22Rv1 (cell line): Measurements from ENCODE around the gene NEK11.
A peak's percentile ranks its signal among the peaks of the same experiment; 100 is the strongest.

ENCODE experiments used
- H3K27ac ChIP-seq: fragments of 450-650 bp; 2 replicates; pipeline ENCODE4 v1.5.1; 2017
- ZFX ChIP-seq: fragments of 450-650 bp; IDR thresholded peaks from 2 replicates; pipeline ENCODE4 v1.6.1; 2017; ENCODE audit warnings: antibody characterized with exemption, borderline replicate concordance
- TF ChIP-seq, protein P1 (sequence below): fragments of 450-650 bp; IDR thresholded peaks from 2 replicates; pipeline ENCODE4 v1.5.1; 2017; ENCODE audit warnings: mild to moderate bottlenecking

The NEK11 gene

DNA sequence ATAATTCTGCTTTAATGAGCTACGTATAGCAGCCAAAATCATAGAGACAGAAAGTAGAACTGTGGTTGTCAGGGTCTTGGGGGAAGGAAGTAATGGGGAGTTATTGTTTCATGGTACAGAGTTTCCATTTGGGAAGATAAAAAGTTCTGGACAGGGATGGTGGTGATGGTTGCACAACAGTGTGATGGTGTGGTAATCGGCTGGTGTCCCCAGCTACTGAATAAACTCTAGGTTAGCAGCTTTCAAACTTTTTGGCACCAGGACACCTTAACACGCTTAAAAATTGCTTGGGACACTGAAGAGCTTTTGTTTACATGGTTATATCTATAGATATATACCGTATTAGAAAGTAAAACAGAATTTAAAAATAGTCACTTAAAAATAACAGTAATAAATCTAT is 166.0 kb downstream of the NEK11 start:
- TF ChIP-seq, protein P1, sequence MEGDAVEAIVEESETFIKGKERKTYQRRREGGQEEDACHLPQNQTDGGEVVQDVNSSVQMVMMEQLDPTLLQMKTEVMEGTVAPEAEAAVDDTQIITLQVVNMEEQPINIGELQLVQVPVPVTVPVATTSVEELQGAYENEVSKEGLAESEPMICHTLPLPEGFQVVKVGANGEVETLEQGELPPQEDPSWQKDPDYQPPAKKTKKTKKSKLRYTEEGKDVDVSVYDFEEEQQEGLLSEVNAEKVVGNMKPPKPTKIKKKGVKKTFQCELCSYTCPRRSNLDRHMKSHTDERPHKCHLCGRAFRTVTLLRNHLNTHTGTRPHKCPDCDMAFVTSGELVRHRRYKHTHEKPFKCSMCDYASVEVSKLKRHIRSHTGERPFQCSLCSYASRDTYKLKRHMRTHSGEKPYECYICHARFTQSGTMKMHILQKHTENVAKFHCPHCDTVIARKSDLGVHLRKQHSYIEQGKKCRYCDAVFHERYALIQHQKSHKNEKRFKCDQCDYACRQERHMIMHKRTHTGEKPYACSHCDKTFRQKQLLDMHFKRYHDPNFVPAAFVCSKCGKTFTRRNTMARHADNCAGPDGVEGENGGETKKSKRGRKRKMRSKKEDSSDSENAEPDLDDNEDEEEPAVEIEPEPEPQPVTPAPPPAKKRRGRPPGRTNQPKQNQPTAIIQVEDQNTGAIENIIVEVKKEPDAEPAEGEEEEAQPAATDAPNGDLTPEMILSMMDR = no peak
- no peak for TF ChIP-seq ZFX
- H3K27ac ChIP-seq = no peak overlapping the region

DNA sequence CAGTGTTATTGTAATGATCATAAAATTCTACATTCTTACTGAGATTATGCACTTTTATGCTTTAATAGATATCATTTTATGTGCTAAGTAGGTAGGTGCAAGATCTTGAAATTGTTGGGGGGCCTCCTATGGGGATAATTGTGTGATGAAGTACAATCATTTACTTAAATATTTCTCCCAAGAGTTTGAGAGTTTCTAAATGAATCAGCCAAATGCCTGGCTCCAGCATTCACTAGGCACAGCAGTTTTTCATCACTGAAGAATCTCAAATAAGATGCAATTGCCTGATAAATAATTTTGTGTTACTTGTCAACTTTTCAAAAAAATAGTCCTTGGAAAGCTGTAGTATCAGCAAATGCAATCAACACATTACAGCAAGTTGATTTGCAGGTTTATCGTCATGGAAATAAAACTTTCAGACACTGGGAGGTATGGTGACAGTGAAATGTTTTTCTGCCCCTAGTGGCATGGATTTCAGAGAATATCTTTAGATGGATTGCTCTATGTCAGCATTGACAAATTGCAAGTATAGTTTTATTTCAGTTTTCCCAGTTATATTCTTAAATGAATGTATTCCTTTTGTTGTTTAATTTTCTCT is 167.1 kb downstream of the NEK11 start:
- H3K27ac ChIP-seq = no peak overlapping the region
- TF ChIP-seq, protein P1 = peak; percentile 21; the same call in 1 of the 2 replicates
- TF ChIP-seq ZFX = no peak

DNA sequence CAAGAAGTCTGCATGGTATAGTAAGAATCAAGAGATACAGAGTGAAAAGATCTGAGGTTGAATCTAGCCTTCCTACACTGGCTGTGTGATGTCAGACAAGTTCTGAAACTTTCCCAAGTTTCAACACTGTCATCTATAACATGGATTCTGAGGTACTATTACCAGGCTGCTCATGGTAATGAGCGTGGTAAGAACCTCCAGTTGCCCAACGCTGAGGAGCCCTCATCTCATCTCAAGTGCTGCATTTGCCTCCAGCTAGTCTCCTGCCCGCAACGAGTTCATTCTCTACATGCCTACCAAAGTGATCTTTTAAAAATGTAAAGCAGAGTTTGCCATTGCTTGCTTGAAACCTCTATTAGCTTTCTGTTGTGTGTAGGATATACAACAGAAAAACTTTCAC is 168.1 kb downstream of the NEK11 start:
- H3K27ac ChIP-seq = no peak overlapping the region
- TF ChIP-seq, protein P1 = no peak
- TF ChIP-seq ZFX = no peak

DNA sequence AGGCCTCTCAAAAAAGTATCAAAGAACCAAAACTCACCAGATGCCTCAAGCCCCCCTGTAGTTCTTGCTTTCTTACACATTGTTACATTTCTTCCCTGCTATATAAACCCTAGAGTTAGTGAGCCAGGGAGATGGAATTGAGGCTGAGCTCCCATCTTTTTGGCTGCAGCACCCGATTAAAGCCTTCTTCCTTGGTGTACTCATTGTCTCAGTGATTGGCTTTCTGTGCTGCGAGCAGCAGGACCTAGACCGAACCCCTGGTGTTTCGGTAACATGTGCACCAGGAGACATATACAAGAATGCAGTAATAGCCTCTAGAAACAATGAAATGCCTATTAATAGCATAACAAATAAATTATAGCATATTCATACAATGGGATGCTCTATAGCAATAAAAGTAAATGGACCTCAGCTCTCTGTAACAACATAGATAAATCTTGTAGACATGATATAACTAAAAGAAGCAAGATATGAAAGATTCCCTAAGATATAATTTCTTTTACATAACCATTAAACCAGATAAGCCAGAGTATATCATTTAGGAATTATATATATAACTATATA is 174.0 kb downstream of the NEK11 start:
- TF ChIP-seq, protein P1 = no peak
- no peak for TF ChIP-seq ZFX
- H3K27ac ChIP-seq = no peak overlapping the region

DNA sequence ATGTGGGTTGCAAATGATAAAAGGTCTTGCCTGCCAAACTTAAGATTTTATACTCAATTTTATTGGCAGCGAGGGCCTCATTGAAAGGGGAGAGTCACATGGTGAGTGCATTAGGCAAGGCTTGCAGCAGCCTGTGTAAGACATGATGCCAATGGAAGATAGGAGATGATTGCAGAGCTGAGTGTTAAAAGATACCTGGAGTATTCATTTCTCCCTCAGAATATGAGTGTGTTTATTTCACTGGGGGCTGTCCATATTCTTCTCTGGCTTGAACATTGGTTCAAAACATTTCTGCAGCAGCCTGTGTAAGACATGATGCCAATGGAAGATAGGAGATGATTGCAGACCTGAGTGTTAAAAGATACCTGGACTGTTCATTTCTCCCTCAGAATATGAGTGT is 189.7 kb downstream of the NEK11 start:
- TF ChIP-seq ZFX = no peak
- TF ChIP-seq, protein P1 = no peak
- H3K27ac ChIP-seq = no peak overlapping the region

DNA sequence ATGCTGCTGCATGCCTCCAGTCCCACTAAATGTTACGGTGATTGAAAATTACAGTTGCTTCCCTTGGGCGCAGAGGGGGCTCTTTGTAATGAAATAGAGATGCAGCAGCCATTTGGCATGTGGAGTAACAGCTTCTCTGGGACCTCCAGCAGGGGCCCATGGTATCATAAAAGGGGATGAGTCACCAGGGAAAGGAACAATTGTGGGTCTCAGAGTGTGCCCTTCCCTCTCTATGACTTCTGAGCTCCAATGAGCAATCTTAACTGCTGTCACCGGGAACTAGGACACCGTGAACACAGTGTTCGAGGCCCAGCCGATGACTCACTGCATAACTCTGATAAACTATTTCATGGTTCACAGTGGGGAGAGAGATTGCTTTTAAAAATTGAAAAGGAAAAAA is 190.1 kb downstream of the NEK11 start:
- TF ChIP-seq, protein P1 = no peak
- TF ChIP-seq ZFX = no peak
- no peak overlapping the region for H3K27ac ChIP-seq

DNA sequence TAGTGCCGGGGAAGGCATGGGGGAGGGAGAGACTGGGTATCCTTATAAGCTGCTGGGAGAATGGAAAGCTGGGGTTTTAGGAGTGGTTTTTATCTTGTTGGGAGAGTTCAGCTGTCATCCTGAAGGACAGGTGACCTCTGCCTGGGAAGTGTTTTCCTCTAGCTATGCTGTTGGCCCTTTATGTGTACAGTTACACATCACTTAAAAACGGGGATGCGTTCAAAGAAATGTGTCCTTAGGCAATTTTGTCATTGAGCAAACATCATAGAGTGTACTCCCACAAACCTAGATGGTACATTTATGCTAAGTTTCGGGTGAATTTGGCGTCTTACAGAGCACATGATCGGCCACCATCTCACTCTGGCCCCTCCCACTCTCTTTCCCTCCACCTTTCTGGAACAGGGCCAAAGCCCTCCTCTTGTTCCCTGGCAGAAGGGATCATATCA is 190.6 kb downstream of the NEK11 start:
- H3K27ac ChIP-seq = no peak overlapping the region
- no peak for TF ChIP-seq ZFX
- TF ChIP-seq, protein P1 = no peak
